ENCODE data around the gene VCL.
"Not testable (repeated sequence)": the region's sequence is repeated elsewhere in the genome, so short reads cannot be mapped to it uniquely, and the experiment has no call there.

The VCL gene

GRCh38 chr10:74113546-74113945 is 115.6 kb downstream of the VCL start:
- no peak for DNase-seq

GRCh38 chr10:74114041-74114448 is 116.1 kb downstream of the VCL start:
- no peak for DNase-seq

- DNase-seq = no peak
Observed at GRCh38 chr10:74117738-74118137, 119.8 kb downstream of the VCL start.

GRCh38 chr10:74118804-74119203 is 120.9 kb downstream of the VCL start:
- no peak for DNase-seq

- no peak for DNase-seq
Observed at GRCh38 chr10:74120911-74121310, 123.0 kb downstream of the VCL start.

- DNase-seq = no peak
Observed at GRCh38 chr10:74121368-74121767, 123.5 kb downstream of the VCL start.

- DNase-seq = no peak
Observed at GRCh38 chr10:74122060-74122459, 124.1 kb downstream of the VCL start.

- no peak for DNase-seq
Observed at GRCh38 chr10:74123081-74123480, 125.2 kb downstream of the VCL start.

GRCh38 chr10:74133923-74134820 is 136.3 kb downstream of the VCL start:
- DNase-seq = no peak

- DNase-seq = no peak
Observed at GRCh38 chr10:74135452-74135851, 137.5 kb downstream of the VCL start.

GRCh38 chr10:74137992-74138391 is 140.1 kb downstream of the VCL start:
- no peak for DNase-seq

- DNase-seq = not testable (repeated sequence)
Observed at GRCh38 chr10:74138596-74138995, 140.7 kb downstream of the VCL start.

- DNase-seq = no peak
Observed at GRCh38 chr10:74139981-74140380, 142.1 kb downstream of the VCL start.

- no peak for DNase-seq
Observed at GRCh38 chr10:74140553-74140952, 142.6 kb downstream of the VCL start.

- no peak for DNase-seq
Observed at GRCh38 chr10:74145133-74145532, 147.2 kb downstream of the VCL start.

- not testable (repeated sequence) for DNase-seq
Observed at GRCh38 chr10:74146980-74147379, 149.1 kb downstream of the VCL start.

GRCh38 chr10:74150204-74150989 is 152.5 kb downstream of the VCL start, which contains the start of gene AP3M1:
TSS of gene AP3M1 (minus strand) at chr10:74150828. CDS start at chr10:74138379, 12,449 bp downstream.
- DNase-seq = peak in 4 of 5 experiments; percentile 34 to 82 (median 66)

GRCh38 chr10:74150990-74151878 is 153.3 kb downstream of the VCL start, which contains the start of gene ADK:
TSS of gene ADK (plus strand) at chr10:74151221. CDS start at chr10:74151279, 58 bp downstream.
- peak; percentile 98 to 100 (median 100) for DNase-seq

GRCh38 chr10:74151879-74152722 is 154.2 kb downstream of the VCL start:
- no peak for DNase-seq

- no peak for DNase-seq
Observed at GRCh38 chr10:74153123-74153522, 155.2 kb downstream of the VCL start.

GRCh38 chr10:74153676-74154075 is 155.8 kb downstream of the VCL start:
- no peak for DNase-seq

- DNase-seq = no peak
Observed at GRCh38 chr10:74156919-74157289, 159.0 kb downstream of the VCL start.
